HG02623 (cell line): ENCODE data around the gene GOLGA6D.
"Not testable (repeated sequence)": the region's sequence is repeated elsewhere in the genome, so short reads cannot be mapped to it uniquely, and the experiment has no call there.

Experiments used
- ATAC-seq: cut with Tn5 transposase; IDR thresholded peaks from one replicate; pipeline ENCODE4 v1.9.1; 2021; ENCODE audit warnings: moderate library complexity; ENCODE audit not compliant: unreplicated experiment

The GOLGA6D gene

DNA sequence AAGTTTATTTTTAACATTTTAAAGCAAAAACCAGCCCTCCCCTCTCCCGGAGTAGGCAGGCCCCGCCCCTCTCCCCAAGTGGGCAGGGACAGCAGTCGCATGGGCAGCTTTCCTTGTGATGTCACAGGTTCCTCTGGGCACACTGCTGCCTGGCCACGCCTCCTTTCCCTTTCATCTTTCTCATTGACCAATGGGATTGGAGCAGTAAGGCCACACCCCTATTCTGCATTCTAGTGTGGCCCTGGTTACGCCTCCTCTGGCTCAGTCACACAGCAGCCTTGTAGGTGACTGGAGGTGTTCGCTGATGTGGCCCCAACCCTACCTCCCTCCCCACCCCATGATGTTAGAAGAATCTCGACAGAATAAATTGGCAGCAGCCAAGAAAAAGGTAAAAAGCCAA, at the start of gene GOLGA6D:
Gene GOLGA6D (plus strand): TSS at position 264 of the 400 bp plus-strand sequence. CDS start 41 bp downstream, at position 305.
- not testable (repeated sequence) for ATAC-seq

GRCh38 chr15:75233504-75234190, 49.0 kb upstream of the GOLGA6D start:
- ATAC-seq, result no peak

GRCh38 chr15:75234191-75234810, 48.3 kb upstream of the GOLGA6D start:
- no peak for ATAC-seq

DNA sequence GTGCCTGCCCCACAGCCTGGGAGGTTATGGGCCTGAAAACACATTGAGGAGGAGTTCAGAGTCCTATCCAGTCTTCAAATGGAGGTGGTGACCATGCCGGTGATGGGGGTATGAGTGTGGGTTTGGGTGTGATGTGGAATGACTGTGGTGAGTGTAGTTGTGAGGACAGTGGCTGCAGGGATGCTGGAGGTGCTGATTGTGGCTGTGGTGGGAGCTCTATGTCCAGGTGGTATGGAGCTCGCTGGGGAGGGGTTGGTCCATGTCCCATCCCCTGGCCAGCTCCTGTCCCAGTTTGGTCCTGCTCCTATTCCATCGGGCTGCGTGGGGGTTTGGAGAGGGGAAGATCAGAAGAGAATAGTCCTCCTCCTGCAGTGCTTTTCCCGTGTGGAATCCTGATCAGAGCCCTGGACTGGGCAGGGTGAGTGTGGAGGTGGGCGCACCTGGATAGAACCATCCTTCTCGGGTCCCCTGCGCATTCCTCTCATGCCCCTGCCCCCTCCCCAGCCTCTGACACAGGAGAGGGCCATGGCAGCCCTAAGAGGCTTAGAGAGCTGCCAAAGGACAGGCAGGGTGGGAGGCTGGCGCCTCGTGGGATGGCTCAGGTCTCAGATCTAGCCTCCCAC, 47.5 kb upstream of the GOLGA6D start:
- ATAC-seq, result no peak

- no peak for ATAC-seq
These were observed 46.6 kb upstream of the GOLGA6D start for GRCh38 chr15:75235760-75236729.

- no peak for ATAC-seq
These were observed 45.2 kb upstream of the GOLGA6D start for GRCh38 chr15:75237316-75237982.

- no peak for ATAC-seq
These were observed 44.5 kb upstream of the GOLGA6D start for GRCh38 chr15:75238150-75238549.

DNA sequence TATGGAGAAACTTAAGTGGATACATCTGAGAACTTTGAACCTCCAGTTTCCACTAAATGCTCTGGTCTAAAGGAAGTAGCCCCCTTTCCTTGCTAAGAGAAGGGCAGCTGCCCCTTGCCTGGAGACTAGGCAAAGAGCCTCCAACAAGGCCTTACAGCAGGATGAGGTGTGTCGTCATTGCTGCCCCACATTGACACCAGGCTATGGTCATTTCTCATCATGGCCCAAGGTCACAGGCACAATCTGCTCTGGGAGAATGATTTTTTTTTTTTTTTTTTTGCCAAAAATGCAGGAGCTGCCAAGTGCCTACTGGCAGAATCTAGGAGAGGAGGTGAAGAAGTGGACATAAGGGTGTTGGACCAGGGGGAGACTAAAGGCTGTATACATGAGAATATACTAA, 36.9 kb upstream of the GOLGA6D start:
- not testable (repeated sequence) for ATAC-seq

DNA sequence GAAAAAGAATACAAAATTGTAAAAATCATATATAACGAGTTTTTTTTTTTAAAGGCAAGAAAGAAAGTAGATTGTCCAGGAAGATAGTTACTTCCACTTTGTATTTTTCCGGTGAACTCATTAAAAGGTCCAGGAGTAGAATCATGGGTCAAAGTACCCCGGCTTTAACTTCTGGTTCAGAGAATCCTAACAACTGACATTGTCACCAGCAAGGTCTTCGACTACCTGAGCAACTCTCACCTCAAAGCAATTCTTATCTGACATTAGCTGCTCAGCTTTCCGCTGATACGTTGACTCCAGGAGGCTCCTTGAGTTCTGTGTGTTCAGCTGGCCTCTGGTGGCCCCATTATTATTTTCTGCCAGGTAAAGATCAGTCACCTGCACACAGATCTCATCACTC, 33.6 kb upstream of the GOLGA6D start:
- not testable (repeated sequence) for ATAC-seq

DNA sequence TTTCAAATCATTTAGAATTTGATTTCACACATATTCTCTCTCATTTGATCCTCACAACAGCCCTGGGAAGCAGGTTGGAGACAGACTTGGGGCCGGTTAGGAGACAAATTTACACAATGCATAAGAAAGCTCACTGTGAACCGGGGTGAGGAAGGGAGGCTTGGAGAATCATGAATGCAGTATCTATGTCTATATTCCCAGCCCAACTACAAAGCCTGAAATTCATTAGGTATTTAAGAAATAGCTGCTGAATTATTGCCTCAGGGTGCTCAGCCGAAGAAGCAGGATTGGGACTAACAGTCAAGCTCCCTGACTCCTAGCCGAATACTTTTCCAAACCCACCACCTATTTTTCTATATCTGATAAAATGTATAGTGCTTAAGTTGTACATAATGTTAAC, 32.9 kb upstream of the GOLGA6D start:
- no peak for ATAC-seq

DNA sequence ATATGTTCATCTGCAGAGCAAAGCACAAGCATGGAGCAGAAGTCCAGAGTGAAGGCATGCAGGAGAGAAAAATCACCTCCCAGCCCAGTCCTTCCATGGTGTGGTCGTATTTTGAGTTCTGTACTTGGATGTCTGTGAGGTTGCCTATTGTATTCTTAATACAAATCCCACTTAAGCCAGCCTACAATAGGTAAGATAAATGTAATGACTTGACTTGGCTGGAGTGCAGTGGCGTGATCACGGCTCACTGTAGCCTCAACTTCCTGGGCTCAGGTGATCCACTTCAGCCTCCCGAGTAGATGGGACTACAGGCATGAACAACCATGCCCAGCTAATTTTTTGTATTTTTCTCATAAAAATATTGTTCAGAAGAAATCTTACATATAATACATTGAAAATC, 31.3 kb upstream of the GOLGA6D start:
- not testable (repeated sequence) for ATAC-seq

- not testable (repeated sequence) for ATAC-seq
These were observed 30.4 kb upstream of the GOLGA6D start for GRCh38 chr15:75252285-75252684.

GRCh38 chr15:75258034-75258433, 24.6 kb upstream of the GOLGA6D start, which contains the start of gene GOLGA6C:
Gene GOLGA6C, plus strand, starts transcription at chr15:75258334. Its CDS starts 265 bp downstream, at chr15:75258599.
- not testable (repeated sequence) for ATAC-seq

DNA sequence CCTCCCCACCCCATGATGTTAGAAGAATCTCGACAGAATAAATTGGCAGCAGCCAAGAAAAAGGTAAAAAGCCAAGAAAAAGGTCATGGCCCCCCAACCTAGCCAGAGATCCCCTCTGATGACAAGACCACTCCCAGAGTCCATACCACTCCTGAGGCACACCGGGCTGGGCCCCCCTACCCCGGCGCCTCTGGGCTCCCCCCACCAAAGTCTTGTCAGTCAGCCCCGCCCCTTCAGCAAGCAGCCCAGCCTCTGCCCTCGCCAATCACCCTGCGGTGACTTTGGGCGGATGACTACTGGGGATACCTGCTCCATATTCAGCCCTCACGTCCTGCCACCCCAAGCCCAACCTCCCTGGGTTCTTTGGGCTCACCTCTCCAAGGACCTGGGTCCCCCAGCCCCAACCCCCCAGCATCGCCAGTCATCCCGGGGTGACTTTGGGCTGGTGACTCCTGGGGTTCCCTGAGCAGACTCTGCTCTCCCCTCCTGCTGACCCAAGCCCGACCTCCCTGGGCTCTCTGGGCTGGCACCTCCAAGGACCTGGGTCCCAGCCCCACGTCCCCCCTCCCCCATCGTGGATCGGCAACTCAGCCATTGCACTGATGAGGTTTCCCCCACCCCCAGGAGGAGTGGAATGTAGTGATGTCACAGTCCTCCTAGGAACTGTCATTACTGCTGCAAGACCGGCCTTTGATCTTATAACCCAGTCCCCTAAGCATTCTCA, 23.9 kb upstream of the GOLGA6D start:
- not testable (repeated sequence) for ATAC-seq

DNA sequence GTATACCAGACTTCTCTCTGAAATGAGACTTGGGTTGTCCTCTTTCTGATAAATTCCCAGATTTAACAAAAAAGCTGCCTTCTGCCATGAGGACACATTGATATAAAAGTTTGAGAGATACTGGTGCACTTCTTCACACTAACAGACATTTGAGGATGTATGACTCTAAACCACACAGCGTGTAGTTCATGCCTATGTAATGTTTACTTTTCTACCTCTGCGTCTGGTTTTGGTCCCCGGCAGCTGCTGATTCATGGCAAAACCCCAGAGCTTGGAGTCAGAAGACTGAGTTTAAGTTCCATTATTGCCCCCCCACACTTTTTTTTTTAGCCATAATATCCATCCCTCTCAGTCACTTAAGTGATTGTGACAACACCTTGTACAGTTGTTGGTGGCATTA, 22.8 kb upstream of the GOLGA6D start:
- ATAC-seq, result not testable (repeated sequence)

- ATAC-seq, result not testable (repeated sequence)
These were observed 8.8 kb upstream of the GOLGA6D start for GRCh38 chr15:75273751-75274359.

DNA sequence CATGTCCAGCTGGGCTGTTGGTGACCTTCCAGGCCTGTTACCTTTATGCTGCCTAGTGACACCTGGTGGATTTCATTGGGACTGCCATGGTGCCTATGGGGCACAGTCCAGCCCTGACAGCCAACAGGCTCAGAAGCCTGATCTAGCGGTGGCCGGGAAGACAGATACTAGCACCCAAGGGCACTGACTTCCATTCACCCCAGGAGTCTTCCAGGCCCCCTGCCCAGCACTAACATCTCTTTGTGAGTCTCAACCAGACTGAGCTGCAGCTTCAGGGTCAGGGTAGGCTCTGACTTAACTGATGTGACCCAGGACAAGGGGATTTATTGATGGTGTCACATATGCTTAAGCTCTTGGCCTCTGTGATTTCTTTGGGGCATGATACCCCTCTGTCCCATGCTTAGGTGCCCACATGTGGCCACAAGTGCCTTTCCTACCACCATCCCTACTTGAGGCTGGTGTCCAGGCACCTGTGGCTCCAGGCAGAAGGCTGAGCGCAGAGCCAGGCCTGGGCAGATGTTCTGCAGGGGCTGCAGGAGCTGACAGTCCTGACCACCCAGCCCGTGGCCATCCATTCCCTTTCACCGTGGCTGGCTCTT, 8.0 kb upstream of the GOLGA6D start:
- not testable (repeated sequence) for ATAC-seq

GRCh38 chr15:75275617-75276016, 7.0 kb upstream of the GOLGA6D start:
- ATAC-seq, result not testable (repeated sequence)

- ATAC-seq, result not testable (repeated sequence)
These were observed 4.1 kb upstream of the GOLGA6D start for GRCh38 chr15:75278497-75278896.
